Type B pancreatic cell (in vitro differentiated cells): ENCODE results near the gene TMEM11. TPM values are rescaled to one million over a fixed set of nuclear protein-coding genes. Genes with fewer than 3 reads are reported as not detected.

Experiments
- DNase-seq: peaks from one replicate; pipeline ENCODE4 v3.0.0; 2021; ENCODE audit warnings: mixed read lengths; ENCODE audit not compliant: unreplicated experiment; ENCODE audit errors: extremely low spot score
- H3K27ac Mint-ChIP-seq: 2 replicates; pipeline ENCODE4 v1.8.0; 2021; ENCODE audit warnings: mild to moderate bottlenecking, mixed read lengths
- H3K27me3 Mint-ChIP-seq: 2 replicates; pipeline ENCODE4 v1.8.0; 2021; ENCODE audit warnings: mixed read lengths
- H3K36me3 Mint-ChIP-seq: 2 replicates; pipeline ENCODE4 v1.8.0; 2021; ENCODE audit warnings: mixed read lengths
- H3K4me1 Mint-ChIP-seq: one replicate; pipeline ENCODE4 v1.8.0; 2021; ENCODE audit warnings: mixed read lengths; ENCODE audit not compliant: unreplicated experiment
- H3K4me3 Mint-ChIP-seq: 2 replicates; pipeline ENCODE4 v1.8.0; 2021; ENCODE audit warnings: mild to moderate bottlenecking, mixed read lengths
- H3K9me3 Mint-ChIP-seq: 2 replicates; pipeline ENCODE4 v1.8.0; 2021; ENCODE audit warnings: mixed read lengths
- total RNA-seq: library from RNA; stranded (reverse); gene quantifications from 2 replicates; pipeline ENCODE4 v1.2.1, GENCODE V29; 2021; ENCODE audit warnings: low replicate concordance
- TF ChIP-seq, protein P1 (sequence below): fragments of 200-600 bp; sonication (generic); conservative IDR thresholded peaks from 2 replicates; pipeline ENCODE4 v1.5.0; 2021; ENCODE audit warnings: antibody characterized with exemption, mild to moderate bottlenecking

TMEM11 gene
- total RNA-seq, 1 donor from 2014 or later, result 28.4 TPM

DNA sequence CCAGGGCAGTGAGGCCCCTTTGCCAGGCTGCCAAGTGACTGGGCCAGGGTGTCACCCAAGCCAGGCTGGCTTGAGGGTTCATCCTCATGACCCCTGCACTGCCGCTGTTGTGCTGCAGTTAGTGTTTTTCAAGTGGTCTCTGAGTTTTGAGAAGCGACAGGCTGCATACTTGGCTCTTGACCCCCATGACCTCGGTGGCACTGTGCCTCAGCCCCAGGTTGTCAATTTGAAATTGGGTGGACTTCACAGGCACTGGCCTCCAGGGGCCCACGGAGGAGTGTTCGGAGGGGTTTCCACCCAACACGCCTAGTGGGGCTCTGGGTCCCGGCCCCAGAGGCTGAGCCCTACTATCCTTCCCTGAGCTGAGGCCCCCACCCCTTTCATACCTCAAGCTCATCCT is 44.5 kb downstream of the TMEM11 start:
- H3K27me3 Mint-ChIP-seq, result no peaks in the 10 kb centered on the region
- H3K4me1 Mint-ChIP-seq, result no peaks in the 10 kb centered on the region
- H3K9me3 Mint-ChIP-seq, result no peaks in the 10 kb centered on the region
- H3K4me3 Mint-ChIP-seq, result no peak overlapping the region
- TF ChIP-seq, protein P1, sequence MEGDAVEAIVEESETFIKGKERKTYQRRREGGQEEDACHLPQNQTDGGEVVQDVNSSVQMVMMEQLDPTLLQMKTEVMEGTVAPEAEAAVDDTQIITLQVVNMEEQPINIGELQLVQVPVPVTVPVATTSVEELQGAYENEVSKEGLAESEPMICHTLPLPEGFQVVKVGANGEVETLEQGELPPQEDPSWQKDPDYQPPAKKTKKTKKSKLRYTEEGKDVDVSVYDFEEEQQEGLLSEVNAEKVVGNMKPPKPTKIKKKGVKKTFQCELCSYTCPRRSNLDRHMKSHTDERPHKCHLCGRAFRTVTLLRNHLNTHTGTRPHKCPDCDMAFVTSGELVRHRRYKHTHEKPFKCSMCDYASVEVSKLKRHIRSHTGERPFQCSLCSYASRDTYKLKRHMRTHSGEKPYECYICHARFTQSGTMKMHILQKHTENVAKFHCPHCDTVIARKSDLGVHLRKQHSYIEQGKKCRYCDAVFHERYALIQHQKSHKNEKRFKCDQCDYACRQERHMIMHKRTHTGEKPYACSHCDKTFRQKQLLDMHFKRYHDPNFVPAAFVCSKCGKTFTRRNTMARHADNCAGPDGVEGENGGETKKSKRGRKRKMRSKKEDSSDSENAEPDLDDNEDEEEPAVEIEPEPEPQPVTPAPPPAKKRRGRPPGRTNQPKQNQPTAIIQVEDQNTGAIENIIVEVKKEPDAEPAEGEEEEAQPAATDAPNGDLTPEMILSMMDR, result no peak
- peaks cover 11% of the 10 kb centered on the region for H3K36me3 Mint-ChIP-seq
- H3K27ac Mint-ChIP-seq, result no peak overlapping the region
- peak; percentile 64 for DNase-seq

DNA sequence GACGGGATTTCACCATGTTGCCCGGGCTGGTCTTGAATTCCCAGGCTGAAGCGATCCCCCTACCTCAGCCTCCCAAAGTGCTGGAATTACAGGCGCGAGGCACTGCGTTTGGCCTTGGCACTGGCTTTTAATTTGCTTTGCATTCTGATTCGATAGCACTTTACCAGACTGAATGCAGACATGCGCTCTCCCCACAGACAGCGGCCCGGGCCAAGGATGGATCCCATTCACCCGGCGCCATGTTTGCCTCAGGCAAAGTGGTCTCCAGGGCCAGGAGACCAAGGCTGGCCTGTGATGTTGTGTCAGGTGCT is 45.5 kb downstream of the TMEM11 start:
- Mint-ChIP-seq H3K9me3 (no peaks in the 10 kb centered on the region), H3K4me1 (no peaks in the 10 kb centered on the region), H3K27ac (no peak overlapping the region), H3K27me3 (no peaks in the 10 kb centered on the region), H3K36me3 (peaks cover 11% of the 10 kb centered on the region), H3K4me3 (no peak overlapping the region)
- TF ChIP-seq, protein P1, result no peak
- peak; percentile 29 for DNase-seq

DNA sequence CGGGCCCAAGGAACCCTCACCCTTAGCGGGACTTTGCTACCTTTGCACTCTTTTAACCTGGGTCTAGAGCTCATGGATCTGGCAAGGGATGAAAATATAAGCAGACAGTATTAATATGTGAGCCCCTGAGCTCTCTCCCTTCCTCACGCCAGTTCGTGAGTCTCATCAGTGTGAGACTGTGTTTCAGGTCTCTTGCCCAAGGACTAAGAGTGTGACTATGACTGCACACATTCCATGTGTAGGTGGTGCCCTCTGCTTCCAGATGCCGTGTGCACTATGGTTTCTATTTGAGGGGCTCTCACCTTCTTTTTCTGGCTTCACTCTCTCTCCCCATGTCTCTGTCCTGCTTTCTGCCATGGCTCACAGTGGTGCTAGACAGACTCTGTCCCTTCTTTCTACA is 46.7 kb downstream of the TMEM11 start:
- TF ChIP-seq, protein P1, result no peak
- Mint-ChIP-seq H3K27me3 (no peaks in the 10 kb centered on the region), H3K36me3 (peaks cover 6% of the 10 kb centered on the region), H3K27ac (peak overlapping the region; percentile 38), H3K4me3 (no peak overlapping the region), H3K9me3 (no peaks in the 10 kb centered on the region), H3K4me1 (peaks cover 3% of the 10 kb centered on the region)
- DNase-seq, result no peak

DNA sequence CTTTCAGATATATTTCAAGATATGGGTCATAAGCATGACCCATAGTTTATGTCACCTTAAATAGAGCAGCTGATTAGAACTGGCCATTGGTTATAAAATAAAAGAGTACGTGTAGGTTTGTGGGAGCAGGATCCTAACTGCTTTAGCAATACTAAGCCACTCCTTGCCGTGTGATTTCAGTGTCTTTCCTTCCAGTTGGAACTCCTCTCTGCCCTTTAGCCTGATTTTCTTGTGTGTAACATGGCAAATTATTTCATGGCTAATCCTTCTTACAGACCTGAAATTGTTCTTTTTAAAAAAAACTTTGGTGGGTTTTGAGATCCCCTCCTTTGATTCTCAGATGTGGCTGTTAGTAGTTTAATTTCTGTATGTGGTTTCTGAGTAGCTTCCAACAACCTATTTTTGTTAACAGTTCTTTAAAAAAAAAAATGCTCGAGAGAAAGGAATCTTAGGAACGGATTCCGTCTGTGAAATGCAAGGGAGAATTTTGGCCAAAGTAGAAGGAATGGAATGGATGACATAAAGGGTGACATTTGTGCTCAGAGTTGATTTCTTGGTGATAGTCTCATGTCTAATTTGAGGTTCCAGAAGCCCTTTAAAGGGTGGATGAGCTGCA is 47.3 kb downstream of the TMEM11 start:
- H3K4me1 Mint-ChIP-seq, result peaks cover 7% of the 10 kb centered on the region
- DNase-seq, result no peak
- TF ChIP-seq, protein P1, result no peak
- H3K36me3 Mint-ChIP-seq, result peaks cover 6% of the 10 kb centered on the region
- no peaks in the 10 kb centered on the region for H3K27me3 Mint-ChIP-seq
- H3K27ac Mint-ChIP-seq, result no peak overlapping the region
- H3K4me3 Mint-ChIP-seq, result no peak overlapping the region
- no peaks in the 10 kb centered on the region for H3K9me3 Mint-ChIP-seq

DNA sequence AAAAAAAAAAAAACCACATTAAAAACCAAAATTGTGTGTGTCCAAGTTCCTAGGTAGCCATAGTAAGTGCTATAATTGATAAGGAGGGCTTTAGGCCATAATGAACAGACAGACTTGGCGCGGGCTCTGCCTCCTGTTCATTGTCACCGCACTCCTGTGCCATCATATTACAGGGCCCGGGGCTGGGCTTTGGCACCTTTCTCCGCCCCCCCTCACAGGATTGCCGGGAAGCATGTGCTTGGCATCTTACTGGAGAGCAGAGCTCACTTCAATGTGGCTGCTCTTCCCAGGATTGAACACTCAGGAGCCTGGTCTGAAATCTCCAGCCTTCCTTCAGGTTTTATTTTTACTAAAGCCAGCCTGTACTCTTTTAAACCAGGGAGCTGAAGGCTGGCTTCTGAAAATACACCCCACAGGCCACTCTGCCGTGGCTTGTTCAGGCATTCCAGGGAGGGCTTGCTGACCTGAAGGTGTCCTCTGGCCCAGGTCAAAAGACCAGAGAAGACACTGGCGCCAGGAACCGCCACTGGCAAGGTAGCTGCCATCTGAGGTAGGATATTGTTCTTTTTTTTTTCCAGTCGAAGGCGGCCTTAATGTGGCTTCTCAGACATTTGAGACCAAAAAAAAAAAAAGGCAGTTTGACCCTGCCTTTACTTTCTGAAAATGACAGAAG is 47.9 kb downstream of the TMEM11 start:
- Mint-ChIP-seq H3K27me3 (no peaks in the 10 kb centered on the region), H3K9me3 (no peaks in the 10 kb centered on the region), H3K27ac (no peak overlapping the region), H3K36me3 (peaks cover 5% of the 10 kb centered on the region), H3K4me1 (peaks cover 10% of the 10 kb centered on the region), H3K4me3 (no peak overlapping the region)
- TF ChIP-seq, protein P1, result no peak
- no peak for DNase-seq
